SK-N-SH (cell line): Measurements from ENCODE around the gene SSR3. TPM values are rescaled to one million over a fixed set of nuclear protein-coding genes. Genes with fewer than 3 reads are reported as not detected.

Experiments
- CTCF ChIA-PET: fragments of 300-600, 350-600 bp; formaldehyde crosslinking; extraction: SDS; loops from one replicate; lab custom pipeline; 2021; lab: Yijun Ruan, JAX
- POLR2A ChIA-PET: fragments of 350-600 bp; sonication (Branson Sonifier 250); formaldehyde crosslinking; extraction: SDS; loops from one replicate; lab custom pipeline; 2020; ENCODE audit warnings: antibody characterized with exemption, inconsistent platforms; lab: Yijun Ruan, JAX
- DNase-seq: peaks from one replicate; pipeline ENCODE4 v3.0.0; 2012
- H2AFZ ChIP-seq: fragments of 200-600 bp; sonication (generic); 2 replicates; pipeline ENCODE4 v1.8.1; 2016; ENCODE audit warnings: antibody characterized with exemption, mild to moderate bottlenecking, low read depth
- H3F3A ChIP-seq: fragments of 200-600 bp; sonication (generic); replicated peaks from 2 replicates; pipeline ENCODE3; 2016; ENCODE audit warnings: antibody characterized with exemption, mild to moderate bottlenecking; ENCODE audit not compliant: insufficient read depth
- H3K27ac ChIP-seq, 2 experiments: fragments of 200-500 bp in 1 of 2; fragments of 200-600 bp in 1 of 2; sonication (Bioruptor generic) in 1 of 2; sonication (generic), shearing (Covaris generic) in 1 of 2; 2 replicates each; pipeline versions ENCODE4 v1.5.1 to v1.6.1; 2014 to 2016; ENCODE audit warnings: low read depth in 2 of 2, inconsistent platforms in 1 of 2, low read length in 1 of 2, mild to moderate bottlenecking in 1 of 2, mixed read lengths in 1 of 2
- H3K27me3 ChIP-seq: fragments of 200-600 bp; sonication (generic), shearing (Covaris generic); 2 replicates; pipeline ENCODE4 v1.6.1; 2016; ENCODE audit warnings: mixed run types; ENCODE audit not compliant: insufficient read depth
- H3K36me3 ChIP-seq, 2 experiments: fragments of 200-500 bp in 1 of 2; fragments of 200-600 bp in 1 of 2; sonication (Bioruptor generic) in 1 of 2; sonication (generic) in 1 of 2; replicated peaks in 1 of 2; 2 replicates each; pipeline versions ENCODE3 to v1.5.1; 2014 to 2016; ENCODE audit warnings: low read length in 1 of 2, mild to moderate bottlenecking in 1 of 2; ENCODE audit not compliant: insufficient read depth in 2 of 2, control insufficient read depth in 1 of 2
- H3K4me1 ChIP-seq, 2 experiments: fragments of 200-500 bp in 1 of 2; fragments of 200-600 bp in 1 of 2; sonication (Bioruptor generic) in 1 of 2; sonication (generic), shearing (Covaris generic) in 1 of 2; 2 replicates each; pipeline versions ENCODE4 v1.5.1 to v1.6.1; 2014 to 2016; ENCODE audit warnings: low read depth in 1 of 2, low read length in 1 of 2, mixed run types in 1 of 2; ENCODE audit not compliant: insufficient read depth in 2 of 2, control insufficient read depth in 1 of 2
- H3K4me2 ChIP-seq: fragments of 200-600 bp; sonication (generic), shearing (Covaris generic); 2 replicates; pipeline ENCODE4 v1.6.1; 2017; ENCODE audit warnings: mixed run types
- H3K4me3 ChIP-seq, 2 experiments: fragments of 200-500 bp in 1 of 2; fragments of 200-600 bp in 1 of 2; sonication (Bioruptor generic) in 1 of 2; sonication (generic), shearing (Covaris generic) in 1 of 2; 2 replicates each; pipeline versions ENCODE4 v1.5.1 to v1.8.1; 2014 to 2016; ENCODE audit warnings: low read depth in 2 of 2, inconsistent platforms in 1 of 2, low read length in 1 of 2, mild to moderate bottlenecking in 1 of 2, mixed read lengths in 1 of 2, moderate library complexity in 1 of 2
- H3K79me2 ChIP-seq: fragments of 200-600 bp; sonication (generic); 2 replicates; pipeline ENCODE4 v1.8.1; 2017; ENCODE audit warnings: mild to moderate bottlenecking; ENCODE audit not compliant: insufficient read depth
- H3K9ac ChIP-seq: fragments of 200-600 bp; sonication (generic); 2 replicates; pipeline ENCODE4 v1.6.1; 2017; ENCODE audit warnings: mixed run types
- H3K9me2 ChIP-seq: fragments of 200-600 bp; sonication (generic); 2 replicates; pipeline ENCODE4 v1.6.1; 2017; ENCODE audit warnings: mixed run types
- H3K9me3 ChIP-seq: fragments of 200-600 bp; sonication (generic); 2 replicates; pipeline ENCODE4 v1.6.1; 2017; ENCODE audit warnings: mixed run types, mild to moderate bottlenecking, moderate library complexity
- H4K20me1 ChIP-seq: fragments of 200-600 bp; sonication (generic); 2 replicates; pipeline ENCODE4 v1.6.1; 2017; ENCODE audit warnings: mild to moderate bottlenecking, mixed run types; ENCODE audit not compliant: insufficient read depth
- EP300 ChIP-seq, 2 experiments: IDR thresholded peaks; 2 replicates each; pipeline versions ENCODE4 v1.4.0 to v1.6.1; 2012; ENCODE audit warnings: borderline replicate concordance in 1 of 2, low read depth in 1 of 2, low read length in 1 of 2
- FOSL2 ChIP-seq: IDR thresholded peaks from 2 replicates; pipeline ENCODE4 v1.4.0; 2012; ENCODE audit warnings: low read depth, mild to moderate bottlenecking, moderate library complexity, borderline replicate concordance
- GABPA ChIP-seq: IDR thresholded peaks from 2 replicates; pipeline ENCODE4 v1.4.0; 2012; ENCODE audit warnings: low read depth, mild to moderate bottlenecking
- GATA2 ChIP-seq: sonication (generic); formaldehyde crosslinking; IDR thresholded peaks from 2 replicates; pipeline ENCODE4 v1.5.0; 2020; ENCODE audit warnings: mild to moderate bottlenecking, missing genetic modification reagents
- POLR2AphosphoS5 ChIP-seq: IDR thresholded peaks from 2 replicates; pipeline ENCODE4 v1.6.1; 2012; ENCODE audit warnings: low read depth, low read length
- RAD21 ChIP-seq: IDR thresholded peaks from 2 replicates; pipeline ENCODE4 v1.6.1; 2012; ENCODE audit warnings: mild to moderate bottlenecking, low read length
- RFX5 ChIP-seq: IDR thresholded peaks from 2 replicates; pipeline ENCODE4 v1.6.1; 2012; ENCODE audit warnings: mild to moderate bottlenecking, improper control_type of control experiment, low read length
- RXRA ChIP-seq: IDR thresholded peaks from 2 replicates; pipeline ENCODE4 v1.4.0; 2012; ENCODE audit warnings: low read depth, mild to moderate bottlenecking, borderline replicate concordance
- SMC3 ChIP-seq: IDR thresholded peaks from 2 replicates; pipeline ENCODE4 v1.6.1; 2012; ENCODE audit warnings: low read depth, low read length, improper control_type of control experiment
- YY1 ChIP-seq: IDR thresholded peaks from 2 replicates; pipeline ENCODE4 v1.4.0; 2012; ENCODE audit warnings: low read depth, mild to moderate bottlenecking
- WGBS: methylation state at CpG from one replicate; pipeline ENCODE4 v1.1.6; 2017; ENCODE audit warnings: low lambda C conversion rate; 5-methylcytosine and 5-hydroxymethylcytosine counted together
- polyA plus RNA-seq, 3 experiments: library from polyadenylated mRNA; depleted of rRNA; stranded (reverse); fragments of >200 nt; gene quantifications; 2 replicates each; pipeline ENCODE4 v1.2.3, GENCODE V29; 2012
- TF ChIP-seq, protein P1 (sequence below): IDR thresholded peaks from 2 replicates; pipeline ENCODE4 v1.4.0; 2012; ENCODE audit warnings: low read depth, borderline replicate concordance
- TF ChIP-seq, protein P2 (sequence below): IDR thresholded peaks from 2 replicates; pipeline ENCODE4 v1.4.0; 2012; ENCODE audit warnings: low read depth, borderline replicate concordance
- TF ChIP-seq, protein P3 (sequence below): fragments of 150-350 bp; IDR thresholded peaks from 2 replicates; pipeline ENCODE4 v1.6.1; 2016; ENCODE audit warnings: mild to moderate bottlenecking, low read depth, low read length

The SSR3 gene
- polyA plus RNA-seq, 1 of the 3 experiments (the other 2 are of a cell fraction) = 61.7 TPM

GRCh38 chr3:156539051-156539450 lies 15.9 kb downstream of the SSR3 start:
- 82% methylated on average over 2 of the region's 2 CpGs for WGBS
- peaks cover 88% of the 10 kb centered on the region for H3F3A ChIP-seq
- H3K9me2 ChIP-seq = no peaks in the 10 kb centered on the region
- ChIA-PET POLR2A (no interaction called here), CTCF (interaction anchor here (1.1 kb wide), 1 partner anchor 387 kb away, joined by 5 read pairs; no protein-coding TSS in a partner anchor)
- H2AFZ ChIP-seq = no peak overlapping the region
- no peak for DNase-seq
- peaks cover 0 to 37% of the 10 kb centered on the region in 2 experiments; a peak in 3 of 4 replicates for H3K4me1 ChIP-seq
- no peak overlapping the region for H3K9ac ChIP-seq
- no peak overlapping the region for H3K4me2 ChIP-seq
- H3K27me3 ChIP-seq = no peaks in the 10 kb centered on the region
- H3K9me3 ChIP-seq = no peaks in the 10 kb centered on the region
- no peak for TF ChIP-seq GABPA
- no peak for TF ChIP-seq RAD21
- TF ChIP-seq RFX5 = no peak
- TF ChIP-seq, protein P1, sequence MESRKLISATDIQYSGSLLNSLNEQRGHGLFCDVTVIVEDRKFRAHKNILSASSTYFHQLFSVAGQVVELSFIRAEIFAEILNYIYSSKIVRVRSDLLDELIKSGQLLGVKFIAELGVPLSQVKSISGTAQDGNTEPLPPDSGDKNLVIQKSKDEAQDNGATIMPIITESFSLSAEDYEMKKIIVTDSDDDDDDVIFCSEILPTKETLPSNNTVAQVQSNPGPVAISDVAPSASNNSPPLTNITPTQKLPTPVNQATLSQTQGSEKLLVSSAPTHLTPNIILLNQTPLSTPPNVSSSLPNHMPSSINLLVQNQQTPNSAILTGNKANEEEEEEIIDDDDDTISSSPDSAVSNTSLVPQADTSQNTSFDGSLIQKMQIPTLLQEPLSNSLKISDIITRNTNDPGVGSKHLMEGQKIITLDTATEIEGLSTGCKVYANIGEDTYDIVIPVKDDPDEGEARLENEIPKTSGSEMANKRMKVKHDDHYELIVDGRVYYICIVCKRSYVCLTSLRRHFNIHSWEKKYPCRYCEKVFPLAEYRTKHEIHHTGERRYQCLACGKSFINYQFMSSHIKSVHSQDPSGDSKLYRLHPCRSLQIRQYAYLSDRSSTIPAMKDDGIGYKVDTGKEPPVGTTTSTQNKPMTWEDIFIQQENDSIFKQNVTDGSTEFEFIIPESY = no peak
- TF ChIP-seq EP300 (IDR thresholded peaks at IDR 0.05; ENCODE audit: borderline replicate concordance in 1 of 2, low read depth in 1 of 2, low read length in 1 of 2) = no peak
- TF ChIP-seq FOSL2 = no peak
- TF ChIP-seq GATA2 (CRISPR knock-in tag) = no peak
- TF ChIP-seq SMC3 = no peak
- TF ChIP-seq YY1 = no peak
- H4K20me1 ChIP-seq = peaks cover 7% of the 10 kb centered on the region
- H3K27ac ChIP-seq = peak overlapping the region in 1 of 2 experiments; percentile 93; a peak in 1 of 4 replicates
- peaks cover 74 to 75% of the 10 kb centered on the region in 2 experiments for H3K36me3 ChIP-seq
- peaks cover 37% of the 10 kb centered on the region for H3K79me2 ChIP-seq
- H3K4me3 ChIP-seq = no peak overlapping the region

- DNase-seq = no peak
- Histone ChIP-seq H3K9me3 (no peaks in the 10 kb centered on the region), H4K20me1 (peaks cover 7% of the 10 kb centered on the region), H3K4me1 (peaks cover 0 to 19% of the 10 kb centered on the region in 2 experiments; a peak in 2 of 4 replicates), H2AFZ (no peak overlapping the region), H3K4me3 (no peak overlapping the region), H3K27ac (peak overlapping the region in 1 of 2 experiments; percentile 93; a peak in 2 of 4 replicates), H3K9me2 (no peaks in the 10 kb centered on the region), H3F3A (peaks cover 81% of the 10 kb centered on the region), H3K4me2 (no peak overlapping the region), H3K79me2 (peaks cover 17% of the 10 kb centered on the region), H3K9ac (no peak overlapping the region), H3K36me3 (peaks cover 62 to 64% of the 10 kb centered on the region in 2 experiments), H3K27me3 (no peaks in the 10 kb centered on the region)
- CTCF ChIA-PET = interaction anchor here (1.1 to 3.7 kb wide), 7 partner anchors 18 to 386 kb away, joined by 3 to 25 read pairs (median 5); partner anchors contain the start of genes SSR3 and TIPARP
- POLR2A ChIA-PET = no interaction called here
- TF ChIP-seq, protein P2, sequence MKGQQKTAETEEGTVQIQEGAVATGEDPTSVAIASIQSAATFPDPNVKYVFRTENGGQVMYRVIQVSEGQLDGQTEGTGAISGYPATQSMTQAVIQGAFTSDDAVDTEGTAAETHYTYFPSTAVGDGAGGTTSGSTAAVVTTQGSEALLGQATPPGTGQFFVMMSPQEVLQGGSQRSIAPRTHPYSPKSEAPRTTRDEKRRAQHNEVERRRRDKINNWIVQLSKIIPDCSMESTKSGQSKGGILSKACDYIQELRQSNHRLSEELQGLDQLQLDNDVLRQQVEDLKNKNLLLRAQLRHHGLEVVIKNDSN = no peak
- TF ChIP-seq POLR2AphosphoS5 (peak; percentile 7), RXRA (no peak)
- TF ChIP-seq, protein P3, sequence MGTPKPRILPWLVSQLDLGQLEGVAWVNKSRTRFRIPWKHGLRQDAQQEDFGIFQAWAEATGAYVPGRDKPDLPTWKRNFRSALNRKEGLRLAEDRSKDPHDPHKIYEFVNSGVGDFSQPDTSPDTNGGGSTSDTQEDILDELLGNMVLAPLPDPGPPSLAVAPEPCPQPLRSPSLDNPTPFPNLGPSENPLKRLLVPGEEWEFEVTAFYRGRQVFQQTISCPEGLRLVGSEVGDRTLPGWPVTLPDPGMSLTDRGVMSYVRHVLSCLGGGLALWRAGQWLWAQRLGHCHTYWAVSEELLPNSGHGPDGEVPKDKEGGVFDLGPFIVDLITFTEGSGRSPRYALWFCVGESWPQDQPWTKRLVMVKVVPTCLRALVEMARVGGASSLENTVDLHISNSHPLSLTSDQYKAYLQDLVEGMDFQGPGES = no peak
- 94% methylated on average over 6 of the region's 6 CpGs for WGBS
Observed at GRCh38 chr3:156536524-156537316, 18.2 kb downstream of the SSR3 start.
